Dedifferentiated amniotic fluid mesenchymal stem cell (primary cell): ENCODE measurements around the gene OGG1.

Source experiments
- DNase-seq: peaks from one replicate; pipeline ENCODE4 v3.0.0-alpha.2; 2016; ENCODE audit errors: extremely low spot score

Gene OGG1

DNA sequence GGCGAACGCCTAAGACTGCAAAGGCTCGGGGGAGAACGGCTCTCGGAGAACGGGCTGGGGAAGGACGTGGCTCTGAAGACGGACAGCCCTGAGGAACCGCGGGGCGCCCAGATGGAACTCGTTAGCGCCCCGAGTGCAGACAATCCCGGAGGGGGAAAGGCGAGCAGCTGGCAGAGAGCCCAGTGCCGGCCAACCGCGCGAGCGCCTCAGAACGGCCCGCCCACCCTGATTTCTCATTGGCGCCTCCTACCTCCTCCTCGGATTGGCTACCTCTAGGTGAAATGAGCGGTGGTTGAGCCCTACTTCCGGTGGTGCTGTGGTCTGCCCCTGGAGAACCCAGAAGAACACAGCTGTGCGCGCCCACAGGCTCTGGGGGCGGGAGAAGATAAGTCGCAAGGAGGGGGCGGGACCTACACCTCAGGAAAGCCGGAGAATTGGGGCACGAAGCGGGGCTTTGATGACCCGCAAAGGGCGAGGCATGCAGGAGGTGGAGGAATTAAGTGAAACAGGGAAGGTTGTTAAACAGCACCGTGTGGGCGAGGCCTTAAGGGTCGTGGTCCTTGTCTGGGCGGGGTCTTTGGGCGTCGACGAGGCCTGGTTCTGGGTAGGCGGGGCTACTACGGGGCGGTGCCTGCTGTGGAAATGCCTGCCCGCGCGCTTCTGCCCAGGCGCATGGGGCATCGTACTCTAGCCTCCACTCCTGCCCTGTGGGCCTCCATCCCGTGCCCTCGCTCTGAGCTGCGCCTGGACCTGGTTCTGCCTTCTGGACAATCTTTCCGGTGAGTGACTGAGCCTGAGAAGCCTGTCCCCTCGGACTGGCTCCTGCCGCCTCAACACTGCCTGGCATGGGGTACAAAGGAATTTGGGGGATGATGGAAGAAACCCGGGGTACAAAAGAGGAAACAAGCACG lies at the start of gene OGG1:
Gene OGG1 (plus strand): TSS at position 308 of the 911 bp plus-strand sequence. CDS start 335 bp downstream, at position 643.
- peak; percentile 99 for DNase-seq

DNA sequence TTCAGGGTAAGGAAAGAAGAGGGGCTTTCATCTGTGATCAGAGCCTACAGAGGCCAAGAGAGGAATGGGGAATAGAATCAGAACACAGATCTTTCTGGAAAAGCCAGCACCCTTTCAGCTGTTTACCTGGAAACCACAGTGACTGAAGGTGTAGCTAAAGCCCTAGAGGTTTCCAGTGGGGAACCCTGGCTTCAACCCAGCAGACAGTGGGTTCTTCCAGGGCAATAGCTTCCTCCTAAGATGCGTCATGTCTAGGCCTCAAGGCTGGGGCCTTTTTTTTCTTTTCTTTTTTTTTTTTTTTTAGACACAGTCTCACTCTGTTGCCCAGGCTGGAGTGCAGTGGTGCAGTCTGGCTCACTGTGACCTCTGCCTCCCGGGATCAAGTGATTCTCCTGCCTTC lies 49.2 kb upstream of the OGG1 start:
- no peak for DNase-seq

DNA sequence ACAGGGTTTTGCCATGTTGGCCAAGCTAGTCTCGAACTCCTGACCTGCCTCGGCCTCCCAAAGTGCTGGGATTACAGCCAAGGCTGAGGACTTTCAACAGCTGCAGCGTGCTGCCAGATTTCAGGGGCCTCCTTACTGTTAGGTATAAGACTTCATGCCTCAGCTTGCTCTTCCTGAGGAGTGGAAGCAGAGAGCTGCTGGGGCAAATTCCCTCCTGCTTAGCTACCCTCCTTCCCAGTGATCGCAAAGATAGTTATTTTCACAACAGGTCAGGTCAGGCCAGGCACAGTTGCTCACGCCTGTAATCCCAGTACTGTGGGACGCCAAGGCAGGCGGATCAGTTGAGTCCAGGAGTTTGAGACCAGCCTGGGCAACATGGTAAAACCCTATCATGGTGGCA lies 48.7 kb upstream of the OGG1 start:
- DNase-seq, result no peak

DNA sequence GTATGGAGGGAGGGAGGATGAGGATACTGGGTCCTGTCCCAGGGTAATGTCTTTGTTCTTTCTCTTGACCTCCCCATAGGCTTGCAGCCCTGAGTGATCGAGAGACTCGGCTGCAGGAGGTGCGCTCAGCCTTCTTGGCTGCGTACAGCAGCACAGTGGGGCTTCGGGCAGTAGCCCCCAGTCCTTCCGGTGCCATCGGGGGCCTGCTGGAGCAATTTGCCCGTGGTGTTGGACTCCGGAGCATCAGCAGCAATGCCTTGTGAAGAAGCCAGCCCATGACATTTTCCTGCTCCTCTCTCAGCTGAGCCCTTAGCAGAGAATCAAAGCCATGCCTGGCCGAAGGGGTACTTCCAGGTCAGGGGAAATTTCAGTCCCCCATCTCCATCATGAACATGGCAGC lies 48.0 kb upstream of the OGG1 start:
- DNase-seq, result no peak

DNA sequence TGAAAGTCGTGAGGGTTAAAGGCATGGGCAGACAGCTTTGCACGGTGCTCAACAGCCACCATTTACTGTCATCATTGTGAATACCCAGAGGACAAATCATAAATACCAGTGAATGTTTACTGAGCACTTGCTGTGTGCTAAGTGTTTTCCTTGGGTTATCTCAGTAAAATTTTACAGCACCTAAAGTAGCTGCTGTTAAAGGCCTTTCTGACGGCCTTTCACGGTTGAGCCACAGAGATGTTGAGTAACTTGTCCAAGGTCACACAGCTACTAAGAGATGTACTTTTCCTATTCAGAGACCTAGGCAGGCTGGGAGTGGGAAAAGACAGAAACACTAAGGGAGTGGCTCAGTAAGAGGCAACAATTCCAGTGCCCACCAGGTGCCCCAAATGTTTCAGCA lies 46.5 kb upstream of the OGG1 start:
- no peak for DNase-seq

DNA sequence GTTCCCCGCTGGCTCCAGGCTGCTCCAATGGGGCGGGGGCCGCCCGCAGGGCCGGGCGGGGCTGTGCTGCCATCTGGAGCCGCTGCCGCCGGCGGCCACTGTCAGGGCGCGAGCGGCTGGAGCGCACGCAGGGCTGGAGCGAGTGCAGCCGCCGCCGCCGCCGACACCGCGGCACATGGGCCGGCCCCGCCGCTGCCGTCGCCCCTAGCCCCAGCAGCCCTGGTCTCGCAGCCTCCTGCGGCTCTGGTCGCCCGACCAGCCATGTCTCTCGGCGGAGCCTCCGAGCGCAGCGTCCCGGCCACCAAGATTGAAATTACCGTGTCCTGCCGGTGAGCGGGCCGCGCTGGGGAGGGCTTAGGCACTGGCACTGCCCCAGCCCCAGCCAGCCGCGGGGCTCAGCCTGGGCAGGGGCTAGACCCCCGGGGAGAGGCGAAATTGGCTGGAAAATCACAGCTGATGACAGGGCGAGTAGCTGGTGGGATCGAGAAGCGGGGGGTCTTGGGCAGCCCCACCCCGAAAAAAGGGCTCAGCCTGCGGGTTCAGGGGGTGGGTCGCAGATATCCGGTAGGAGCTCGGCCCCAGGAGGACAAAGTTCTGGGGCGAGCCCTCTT lies 45.9 kb upstream of the OGG1 start, which contains the start of gene CPNE9:
Gene CPNE9 (plus strand): TSS at position 98 of the 611 bp plus-strand sequence. CDS start 164 bp downstream, at position 262.
- no peak for DNase-seq

DNA sequence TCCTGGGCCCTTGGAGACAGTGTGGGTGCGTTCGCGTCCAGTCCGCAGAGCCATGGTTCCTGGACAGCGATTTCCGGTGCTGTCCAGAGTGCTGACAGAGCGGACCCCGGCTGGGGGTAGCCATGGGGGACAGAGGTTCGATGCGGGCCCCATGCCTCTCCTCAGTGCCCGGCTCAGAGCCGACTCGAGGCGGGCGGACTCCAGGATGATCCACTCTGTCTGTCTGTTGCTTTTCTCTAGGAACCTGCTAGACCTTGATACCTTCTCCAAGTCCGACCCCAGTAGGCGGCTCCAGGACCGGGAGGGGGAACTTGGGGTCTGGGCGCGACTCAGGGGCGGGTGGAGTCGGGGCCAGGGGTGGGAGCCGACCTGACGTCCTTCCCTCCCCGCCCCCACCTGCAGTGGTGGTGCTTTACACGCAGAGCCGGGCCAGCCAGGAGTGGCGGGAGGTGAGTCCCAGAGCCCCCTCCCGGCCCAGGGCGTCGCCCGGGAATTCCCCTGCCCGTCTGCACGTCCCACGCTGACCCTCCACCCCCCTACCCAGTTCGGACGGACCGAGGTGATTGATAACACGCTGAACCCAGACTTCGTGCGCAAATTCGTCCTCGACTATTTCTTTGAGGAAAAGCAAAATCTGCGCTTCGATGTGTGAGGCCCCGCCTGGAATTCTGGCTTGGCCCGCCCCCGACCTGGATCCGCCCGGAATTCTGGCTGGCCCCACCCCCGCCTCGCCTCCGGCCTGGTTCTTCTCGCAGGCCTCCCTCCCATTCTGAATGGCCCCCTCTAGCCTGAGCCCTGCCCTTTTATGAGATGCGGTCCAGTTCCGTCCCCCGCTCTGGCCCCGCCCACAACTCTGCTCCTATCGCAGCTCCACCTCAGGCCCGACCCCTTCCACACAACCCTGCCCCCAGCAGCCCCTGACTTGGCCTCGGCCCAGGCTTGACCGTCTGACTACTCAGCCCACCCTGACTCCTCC lies 45.1 kb upstream of the OGG1 start:
- DNase-seq, result no peak

DNA sequence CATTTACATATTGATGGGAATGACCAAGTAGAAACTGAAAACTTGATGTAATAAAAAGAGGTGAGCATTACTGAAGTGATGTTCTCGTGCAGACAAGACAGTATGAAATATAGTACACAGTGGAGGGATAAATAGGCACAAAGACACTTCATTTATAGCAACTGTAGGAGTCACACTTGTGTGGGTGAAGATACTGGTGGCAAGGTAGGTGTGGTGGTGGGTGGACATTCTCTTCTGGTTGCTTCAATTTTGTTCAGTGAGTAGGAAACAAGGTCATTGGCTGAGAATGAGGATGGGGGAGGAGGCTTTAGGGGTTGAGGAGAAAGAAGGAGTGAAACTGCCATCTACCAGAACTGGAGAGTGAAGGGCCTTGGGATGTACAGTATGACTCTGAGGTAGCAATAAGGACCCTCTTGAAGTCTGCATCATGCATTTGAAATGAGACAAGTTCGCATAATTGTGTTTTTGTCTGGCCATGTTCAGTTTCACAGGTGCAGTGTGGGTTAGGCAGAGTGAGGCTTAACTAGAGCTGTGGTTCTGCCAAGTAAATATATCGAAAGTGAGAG lies 39.5 kb upstream of the OGG1 start:
- DNase-seq, result no peak

DNA sequence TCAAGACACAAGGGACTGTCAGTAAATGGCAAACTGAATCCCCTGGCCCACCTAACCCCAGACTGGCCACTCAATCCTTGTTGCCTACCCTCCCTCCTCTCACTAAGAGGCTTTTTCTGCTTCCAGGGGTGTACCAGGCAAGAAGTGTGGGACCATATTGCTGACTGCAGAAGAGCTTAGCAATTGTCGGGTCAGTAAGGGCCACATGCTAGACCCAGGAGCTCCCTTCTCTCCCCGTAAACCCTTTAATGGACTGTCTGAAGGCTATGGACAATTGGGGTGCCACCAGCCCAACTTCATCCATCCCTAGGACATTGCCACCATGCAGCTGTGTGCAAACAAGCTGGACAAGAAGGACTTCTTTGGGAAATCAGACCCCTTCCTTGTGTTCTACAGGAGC lies 37.3 kb upstream of the OGG1 start:
- DNase-seq, result no peak

DNA sequence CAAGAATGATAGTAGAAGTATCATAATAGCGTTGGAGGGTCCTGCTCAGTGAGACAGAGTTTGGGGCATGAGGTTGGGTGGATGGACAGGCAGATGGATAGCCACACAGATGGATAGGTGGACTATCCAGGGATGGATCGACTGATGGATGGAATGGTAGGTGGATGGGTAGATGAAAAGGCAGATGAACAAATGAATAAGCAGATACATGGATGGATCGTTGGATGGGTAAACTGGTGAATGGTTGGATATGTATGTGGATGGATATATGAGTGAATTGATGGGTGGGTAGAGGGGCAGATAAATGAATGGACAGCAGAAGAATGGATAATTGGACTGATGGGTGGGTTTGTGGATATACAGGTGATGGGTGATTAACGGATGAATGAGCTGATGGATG lies 36.6 kb upstream of the OGG1 start:
- DNase-seq, result no peak

DNA sequence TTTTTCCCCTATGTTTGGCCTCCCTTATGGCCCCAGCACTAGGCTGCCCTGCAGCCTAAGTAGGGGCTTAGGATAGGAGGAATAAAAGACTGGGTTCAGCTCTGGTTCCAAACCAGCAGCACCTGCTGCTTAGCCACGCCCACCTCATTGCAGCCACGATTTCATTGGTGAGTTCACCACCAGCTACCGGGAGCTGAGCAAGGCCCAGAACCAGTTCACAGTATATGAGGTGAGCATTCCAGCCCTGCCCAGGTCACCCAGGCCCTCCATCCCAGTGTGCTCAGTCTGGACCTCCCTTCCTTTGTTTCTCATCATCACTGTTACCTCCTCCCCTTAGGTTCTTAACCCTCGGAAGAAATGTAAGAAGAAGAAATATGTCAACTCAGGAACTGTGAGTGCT lies 34.6 kb upstream of the OGG1 start:
- DNase-seq, result no peak

DNA sequence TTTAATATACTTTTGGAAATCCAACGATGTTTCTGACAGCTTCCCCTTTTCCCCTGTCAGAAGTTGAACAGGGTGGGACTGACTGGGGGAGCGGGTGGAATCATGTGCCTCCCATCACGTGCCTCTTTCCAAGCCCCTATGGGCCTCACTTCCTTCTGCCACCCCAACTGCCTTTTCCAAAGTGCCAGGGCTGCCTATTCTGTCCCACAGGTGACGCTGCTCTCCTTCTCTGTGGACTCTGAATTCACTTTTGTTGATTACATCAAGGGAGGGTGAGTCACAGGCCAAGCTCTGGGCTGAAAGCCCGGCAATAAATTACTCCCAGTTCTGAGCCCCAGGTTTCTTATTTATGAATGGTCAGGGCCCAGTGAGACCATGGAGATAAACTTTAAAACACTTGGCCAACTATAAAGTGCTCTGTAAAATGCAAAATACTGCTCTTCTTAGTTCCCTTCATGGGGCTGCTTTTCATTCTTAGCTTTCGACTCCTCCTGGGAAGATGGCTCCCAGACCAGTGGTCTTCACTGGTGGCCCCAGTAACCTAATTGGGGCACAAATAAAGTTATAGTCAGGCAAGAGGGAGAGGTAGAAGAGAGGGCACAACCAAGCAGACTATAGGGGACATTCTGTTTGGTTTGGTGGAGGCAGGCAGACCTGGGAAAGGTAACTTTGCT lies 33.9 kb upstream of the OGG1 start:
- DNase-seq, result peak; percentile 95

DNA sequence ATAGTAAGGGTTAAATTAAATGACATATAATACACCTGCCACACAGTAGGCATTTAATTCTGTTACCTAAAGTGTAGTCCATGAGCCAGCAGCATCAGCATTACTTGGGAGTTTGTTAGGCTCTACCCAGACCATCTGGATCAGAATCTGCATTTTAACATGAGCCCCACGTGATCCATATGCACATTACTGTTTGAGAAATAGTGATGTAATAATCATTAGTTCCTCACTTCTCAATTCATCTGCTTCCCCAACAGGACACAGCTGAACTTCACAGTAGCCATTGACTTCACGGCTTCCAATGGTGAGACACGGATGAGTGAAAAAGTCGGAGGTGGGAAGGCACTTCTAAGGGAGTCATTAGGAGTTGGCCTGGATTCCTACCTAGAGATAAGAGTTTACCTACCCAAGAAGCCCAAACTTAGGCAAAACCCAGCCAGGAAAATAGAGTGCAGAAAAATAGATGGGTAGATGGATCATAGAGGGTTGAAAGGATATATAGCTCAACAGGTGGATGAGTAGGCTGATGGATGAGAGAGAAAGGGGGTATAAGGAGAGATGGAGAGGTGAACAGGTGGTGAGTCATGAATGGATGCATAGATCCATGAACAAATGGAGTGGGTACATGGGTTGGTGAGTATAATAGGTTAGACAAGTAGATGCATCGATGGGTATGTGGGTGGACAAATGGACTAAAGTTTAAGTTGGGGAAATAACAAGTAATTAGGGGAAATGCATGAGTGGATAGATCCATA lies 32.8 kb upstream of the OGG1 start:
- DNase-seq, result no peak

DNA sequence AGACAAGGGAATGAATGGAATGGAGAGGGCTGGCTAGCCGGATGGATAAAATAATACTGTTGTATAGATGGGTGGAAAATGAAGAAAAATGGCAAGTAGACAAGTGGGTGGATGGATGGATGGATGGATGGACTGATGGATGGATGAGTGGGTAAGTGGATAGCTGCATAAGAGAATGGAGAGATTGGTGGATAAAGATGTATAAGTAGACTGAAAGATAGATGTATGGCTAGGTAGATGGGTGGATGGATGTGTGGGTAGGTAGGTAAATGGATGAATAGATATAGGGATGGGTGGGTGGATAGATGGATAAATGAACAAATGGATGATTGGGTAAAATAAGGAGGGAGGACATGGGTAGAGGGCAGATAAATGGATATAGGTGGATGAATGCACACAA lies 32.2 kb upstream of the OGG1 start:
- DNase-seq, result no peak

DNA sequence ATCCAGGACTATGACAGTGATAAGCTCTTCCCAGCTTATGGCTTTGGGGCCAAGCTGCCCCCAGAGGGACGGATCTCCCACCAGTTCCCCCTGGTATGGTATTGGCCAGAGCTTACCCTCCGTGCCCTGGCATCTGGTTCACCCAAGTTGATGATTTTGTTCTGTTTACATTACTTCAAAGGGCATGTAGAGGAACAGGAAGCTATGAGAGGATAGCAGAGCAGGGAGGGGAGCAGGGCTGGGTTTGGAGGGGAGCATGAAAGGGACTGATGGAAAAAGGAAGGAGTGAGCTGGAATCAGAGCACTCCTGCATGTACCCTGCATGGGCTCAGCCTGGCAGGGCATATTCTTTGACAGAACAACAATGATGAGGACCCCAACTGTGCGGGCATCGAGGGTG lies 31.6 kb upstream of the OGG1 start:
- no peak for DNase-seq

DNA sequence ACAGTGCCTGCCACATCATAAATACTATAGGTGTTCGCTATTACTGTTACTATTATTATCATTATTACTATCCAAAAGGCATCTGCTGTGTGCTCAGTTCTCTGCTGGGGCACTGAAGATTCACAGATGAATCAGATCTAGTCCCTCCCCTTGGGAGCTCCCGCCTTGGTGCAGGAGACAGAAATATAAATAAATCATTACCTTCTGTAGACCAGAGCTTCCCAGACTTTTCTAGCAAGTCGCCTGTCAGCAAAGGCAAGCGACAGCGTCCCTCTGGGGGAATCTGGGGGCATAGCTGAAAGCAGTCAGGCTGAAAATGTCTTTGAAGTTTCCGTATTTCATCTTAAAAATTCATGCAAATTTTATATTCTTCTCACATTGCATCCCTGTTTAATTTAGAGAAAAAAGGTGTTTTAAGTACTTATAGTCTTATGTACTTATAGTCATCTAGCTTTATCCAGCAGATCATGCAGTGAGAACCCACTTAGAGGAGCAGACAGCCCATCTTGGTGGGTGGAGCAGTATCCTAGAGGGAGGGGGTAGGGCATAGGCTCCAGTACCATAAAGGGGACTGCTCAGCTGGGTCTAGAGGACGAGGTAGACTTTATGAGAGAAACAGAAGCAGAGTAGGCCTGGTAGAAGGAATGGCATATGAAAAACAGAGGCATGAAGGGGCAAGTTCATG lies 28.6 kb upstream of the OGG1 start:
- no peak for DNase-seq

DNA sequence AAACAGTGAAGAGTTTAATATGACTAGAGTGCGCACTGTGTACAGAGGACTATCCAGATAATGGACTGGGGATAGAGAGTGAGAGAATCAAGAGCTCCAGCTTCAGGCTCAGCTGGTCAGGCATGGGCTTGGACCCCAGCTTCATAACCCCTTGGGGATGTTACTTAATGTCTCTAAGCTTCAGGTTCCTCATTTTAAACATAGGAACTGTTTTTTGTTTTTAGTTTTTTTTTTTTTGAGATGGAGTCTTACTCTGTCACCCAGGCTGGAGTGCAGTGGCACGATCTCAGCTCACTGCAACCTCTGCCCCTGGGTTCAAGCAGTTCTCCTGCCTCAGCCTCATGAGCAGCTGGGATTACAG lies 28.1 kb upstream of the OGG1 start:
- no peak for DNase-seq

DNA sequence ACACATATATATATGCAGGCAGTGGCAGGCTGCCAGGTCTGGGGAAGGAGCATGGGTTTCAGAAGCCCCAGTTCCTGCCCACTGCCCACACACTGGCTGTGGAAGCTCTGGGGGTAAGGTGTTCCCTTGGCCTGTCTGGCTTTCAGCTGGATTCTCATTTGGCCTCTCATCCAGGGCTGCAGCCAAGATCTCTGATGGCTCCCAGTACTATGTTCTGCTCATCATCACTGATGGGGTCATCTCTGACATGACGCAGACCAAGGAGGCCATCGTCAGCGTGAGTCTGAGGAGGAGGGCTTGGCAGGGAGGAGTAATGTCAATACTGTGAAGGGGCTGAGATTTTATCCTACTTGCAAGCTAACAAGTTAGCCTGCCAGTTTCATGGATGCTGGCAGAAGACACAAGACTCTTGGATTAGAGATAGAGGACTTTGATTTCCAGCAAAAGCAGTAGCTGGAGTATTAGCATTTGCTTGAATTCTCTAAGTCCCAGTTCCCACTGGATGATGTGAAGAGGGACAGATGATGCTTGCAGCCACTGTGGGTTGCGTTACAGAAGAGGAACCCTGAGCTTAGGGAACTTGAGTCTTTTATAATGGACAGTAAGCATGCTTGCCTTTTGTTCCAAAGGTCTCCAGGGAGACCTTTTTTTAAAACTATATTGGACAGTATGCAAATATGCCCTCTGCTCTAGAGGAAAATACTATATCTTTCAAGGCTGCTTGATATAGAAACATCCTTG lies 23.8 kb upstream of the OGG1 start:
- no peak for DNase-seq

DNA sequence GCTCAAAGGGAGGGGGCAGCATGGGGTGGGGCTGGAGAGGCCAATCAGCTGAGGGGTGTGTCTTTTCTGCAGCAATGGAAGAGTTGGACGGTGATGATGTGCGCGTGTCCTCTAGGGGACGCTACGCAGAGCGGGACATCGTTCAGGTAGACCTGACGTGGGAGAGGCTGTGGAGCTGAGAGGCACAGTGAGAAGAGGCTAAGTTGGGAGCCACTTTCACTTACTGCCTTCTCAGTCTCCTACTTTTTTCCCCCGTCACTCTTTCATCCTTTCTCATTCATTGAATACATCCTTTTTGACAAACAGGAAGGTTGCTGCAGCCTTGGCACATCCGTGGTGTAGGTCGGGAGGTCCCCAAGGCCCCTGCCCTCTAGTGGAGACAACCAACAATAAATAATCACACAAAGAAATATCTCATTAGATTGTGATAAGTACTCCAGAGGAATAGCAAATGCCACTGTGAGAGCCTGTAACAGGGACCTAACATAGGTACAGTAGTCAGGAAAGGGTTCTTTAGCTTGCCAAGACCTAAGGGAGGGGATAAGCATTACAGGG lies 22.6 kb upstream of the OGG1 start:
- no peak for DNase-seq
